ENCODE measurements around the gene WWOX. TPM values are rescaled to one million over a fixed set of nuclear protein-coding genes. Genes with fewer than 3 reads are reported as not detected.

WWOX gene
- total RNA-seq, 1 donor from 2014 or later = 18.6 TPM

DNA sequence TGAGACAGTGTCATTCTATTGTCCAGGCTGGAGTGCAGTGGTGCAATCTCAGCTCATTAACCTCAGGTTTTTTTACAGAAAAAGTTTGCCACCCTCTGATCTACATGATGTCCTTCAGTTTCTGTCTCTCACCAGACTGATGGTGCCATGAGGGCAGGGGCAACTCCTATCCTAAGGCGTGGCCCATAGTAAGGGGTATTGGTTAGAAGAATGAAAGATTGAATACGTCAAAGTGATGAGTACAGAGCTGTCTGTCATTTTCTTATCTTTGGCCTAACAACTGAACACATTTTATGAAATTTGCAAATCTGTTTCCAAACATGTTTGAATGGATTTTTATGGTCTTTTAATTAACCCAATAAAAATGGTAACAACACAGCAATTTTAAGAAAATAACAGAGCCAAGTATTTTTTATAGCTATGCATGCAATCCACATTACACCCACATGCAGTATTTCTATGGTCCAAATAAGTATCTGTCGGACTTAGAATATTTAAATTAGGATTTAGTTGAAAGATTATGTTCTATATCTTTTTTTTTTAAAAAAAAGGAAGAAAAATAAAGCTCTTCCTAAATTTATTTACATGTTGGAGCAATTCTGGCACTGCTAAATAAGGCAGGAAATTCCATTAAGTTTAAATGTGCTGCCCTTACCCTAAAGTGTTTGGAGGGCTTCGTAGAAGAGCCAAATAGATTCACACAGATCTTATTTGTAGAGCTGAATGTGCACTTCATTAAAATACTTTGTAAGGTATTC, 192.8 kb downstream of the WWOX start:
- TF ChIP-seq, protein P1, sequence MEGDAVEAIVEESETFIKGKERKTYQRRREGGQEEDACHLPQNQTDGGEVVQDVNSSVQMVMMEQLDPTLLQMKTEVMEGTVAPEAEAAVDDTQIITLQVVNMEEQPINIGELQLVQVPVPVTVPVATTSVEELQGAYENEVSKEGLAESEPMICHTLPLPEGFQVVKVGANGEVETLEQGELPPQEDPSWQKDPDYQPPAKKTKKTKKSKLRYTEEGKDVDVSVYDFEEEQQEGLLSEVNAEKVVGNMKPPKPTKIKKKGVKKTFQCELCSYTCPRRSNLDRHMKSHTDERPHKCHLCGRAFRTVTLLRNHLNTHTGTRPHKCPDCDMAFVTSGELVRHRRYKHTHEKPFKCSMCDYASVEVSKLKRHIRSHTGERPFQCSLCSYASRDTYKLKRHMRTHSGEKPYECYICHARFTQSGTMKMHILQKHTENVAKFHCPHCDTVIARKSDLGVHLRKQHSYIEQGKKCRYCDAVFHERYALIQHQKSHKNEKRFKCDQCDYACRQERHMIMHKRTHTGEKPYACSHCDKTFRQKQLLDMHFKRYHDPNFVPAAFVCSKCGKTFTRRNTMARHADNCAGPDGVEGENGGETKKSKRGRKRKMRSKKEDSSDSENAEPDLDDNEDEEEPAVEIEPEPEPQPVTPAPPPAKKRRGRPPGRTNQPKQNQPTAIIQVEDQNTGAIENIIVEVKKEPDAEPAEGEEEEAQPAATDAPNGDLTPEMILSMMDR (IDR thresholded peaks at IDR 0.05; ENCODE audit: unreplicated experiment) = no peak
- H3K4me3 Mint-ChIP-seq (ENCODE audit: unreplicated experiment) = no peak overlapping the region
- H3K4me1 Mint-ChIP-seq (ENCODE audit: unreplicated experiment) = peaks cover 22% of the 10 kb centered on the region
- H3K27me3 Mint-ChIP-seq (ENCODE audit: unreplicated experiment) = peaks cover 3% of the 10 kb centered on the region
- H3K27ac Mint-ChIP-seq (ENCODE audit: unreplicated experiment) = no peak overlapping the region
- no peak for DNase-seq (ENCODE audit: low spot score)
- no peaks in the 10 kb centered on the region for H3K9me3 Mint-ChIP-seq (ENCODE audit: unreplicated experiment)
- no peaks in the 10 kb centered on the region for H3K36me3 Mint-ChIP-seq (ENCODE audit: low read depth, unreplicated experiment)

DNA sequence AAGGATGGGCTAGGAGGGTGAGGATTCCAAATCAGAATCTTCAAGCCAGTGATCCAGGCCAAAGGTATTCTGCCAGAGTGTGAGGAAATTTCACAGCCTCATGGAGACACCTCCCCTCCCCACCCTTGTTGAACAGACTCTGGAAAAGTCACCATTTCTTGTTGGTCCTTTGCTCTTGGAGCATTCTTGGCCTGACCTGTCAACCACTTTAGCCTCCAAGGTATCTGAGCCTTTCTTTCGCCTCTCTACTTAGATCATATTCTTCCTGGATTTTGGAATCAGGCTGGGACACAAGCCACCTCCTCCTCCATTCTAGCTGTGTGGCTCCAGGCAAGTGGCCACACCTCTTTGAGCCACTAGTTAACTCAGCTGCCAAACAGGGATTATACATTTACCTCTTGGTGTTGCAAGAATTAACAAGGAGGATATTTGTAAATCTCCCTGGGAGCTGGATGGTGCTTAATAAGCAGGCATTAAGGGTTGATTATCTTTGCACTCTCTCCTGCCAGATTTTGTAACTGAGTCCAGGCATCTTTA, 193.5 kb downstream of the WWOX start:
- Mint-ChIP-seq H3K4me3 (ENCODE audit: unreplicated experiment) (no peak overlapping the region), H3K27me3 (ENCODE audit: unreplicated experiment) (peaks cover 3% of the 10 kb centered on the region), H3K27ac (ENCODE audit: unreplicated experiment) (no peak overlapping the region), H3K4me1 (ENCODE audit: unreplicated experiment) (peaks cover 23% of the 10 kb centered on the region), H3K9me3 (ENCODE audit: unreplicated experiment) (no peaks in the 10 kb centered on the region), H3K36me3 (ENCODE audit: low read depth, unreplicated experiment) (no peaks in the 10 kb centered on the region)
- no peak for DNase-seq (ENCODE audit: low spot score)
- TF ChIP-seq, protein P1 (IDR thresholded peaks at IDR 0.05; ENCODE audit: unreplicated experiment) = no peak

GRCh38 chr16:78294538-78295225, 195.2 kb downstream of the WWOX start:
- no peaks in the 10 kb centered on the region for H3K9me3 Mint-ChIP-seq (ENCODE audit: unreplicated experiment)
- H3K36me3 Mint-ChIP-seq (ENCODE audit: low read depth, unreplicated experiment) = no peaks in the 10 kb centered on the region
- TF ChIP-seq, protein P1 (IDR thresholded peaks at IDR 0.05; ENCODE audit: unreplicated experiment) = no peak
- DNase-seq (ENCODE audit: low spot score) = no peak
- no peak overlapping the region for H3K27ac Mint-ChIP-seq (ENCODE audit: unreplicated experiment)
- H3K4me1 Mint-ChIP-seq (ENCODE audit: unreplicated experiment) = peaks cover 24% of the 10 kb centered on the region
- H3K4me3 Mint-ChIP-seq (ENCODE audit: unreplicated experiment) = no peak overlapping the region
- peaks cover 3% of the 10 kb centered on the region for H3K27me3 Mint-ChIP-seq (ENCODE audit: unreplicated experiment)

GRCh38 chr16:78297066-78297666, 197.7 kb downstream of the WWOX start:
- DNase-seq (ENCODE audit: low spot score) = no peak
- Mint-ChIP-seq H3K27ac (ENCODE audit: unreplicated experiment) (no peak overlapping the region), H3K4me3 (ENCODE audit: unreplicated experiment) (no peak overlapping the region), H3K9me3 (ENCODE audit: unreplicated experiment) (no peaks in the 10 kb centered on the region), H3K36me3 (ENCODE audit: low read depth, unreplicated experiment) (no peaks in the 10 kb centered on the region), H3K27me3 (ENCODE audit: unreplicated experiment) (peaks cover 3% of the 10 kb centered on the region), H3K4me1 (ENCODE audit: unreplicated experiment) (peaks cover 15% of the 10 kb centered on the region)
- TF ChIP-seq, protein P1 (IDR thresholded peaks at IDR 0.05; ENCODE audit: unreplicated experiment) = no peak
